Stimulated activated CD4-positive, alpha-beta T cell treated with anti-CD3 and anti-CD28 coated beads, TNF-alpha, amount 100 ng/mL, for 1 hour (primary cell): ENCODE data around the gene DUSP8.

Experiments used
- DNase-seq, 3 donors: peaks; one replicate each; pipeline ENCODE4 v3.0.0-alpha.2; 2020; ENCODE audit warnings: low read depth in 3 of 3, low spot score in 1 of 3

DUSP8 gene

GRCh38 chr11:1554981-1555712 lies 16.9 kb downstream of the DUSP8 start:
- DNase-seq: no peak

- no peak for DNase-seq
Measured at GRCh38 chr11:1553808-1554594, 18.1 kb downstream of the DUSP8 start.

- DNase-seq: no peak
Measured at GRCh38 chr11:1549338-1550330, 22.4 kb downstream of the DUSP8 start.

- no peak for DNase-seq
Measured at GRCh38 chr11:1548221-1549070, 23.6 kb downstream of the DUSP8 start.

GRCh38 chr11:1547467-1548098 lies 24.5 kb downstream of the DUSP8 start:
- no peak for DNase-seq

GRCh38 chr11:1546536-1547466 lies 25.3 kb downstream of the DUSP8 start:
- DNase-seq: peak in 1 of 3 donors; percentile 27

GRCh38 chr11:1546077-1546535 lies 26.0 kb downstream of the DUSP8 start:
- DNase-seq: no peak

- no peak for DNase-seq
Measured at GRCh38 chr11:1545432-1545831, 26.6 kb downstream of the DUSP8 start.

- no peak for DNase-seq
Measured at GRCh38 chr11:1544536-1544935, 27.5 kb downstream of the DUSP8 start.

- no peak for DNase-seq
Measured at GRCh38 chr11:1543606-1544263, 28.3 kb downstream of the DUSP8 start.

GRCh38 chr11:1542267-1542666 lies 29.8 kb downstream of the DUSP8 start:
- no peak for DNase-seq

GRCh38 chr11:1541474-1542204 lies 30.4 kb downstream of the DUSP8 start:
- no peak for DNase-seq

GRCh38 chr11:1540074-1540473 lies 32.0 kb downstream of the DUSP8 start:
- DNase-seq: no peak

- no peak for DNase-seq
Measured at GRCh38 chr11:1538153-1538552, 33.9 kb downstream of the DUSP8 start.

- no peak for DNase-seq
Measured at GRCh38 chr11:1536065-1536843, 35.8 kb downstream of the DUSP8 start.

GRCh38 chr11:1534682-1535081 lies 37.4 kb downstream of the DUSP8 start:
- DNase-seq: no peak

- DNase-seq: no peak
Measured at GRCh38 chr11:1534171-1534570, 37.9 kb downstream of the DUSP8 start.
